GM12878 (cell line): ENCODE measurements around the gene VIPR1. TPM values are rescaled to one million over a fixed set of nuclear protein-coding genes. Genes with fewer than 3 reads are reported as not detected.

Experiments used
- ATAC-seq: fragments of 200-7000 bp; cut with Tn5 transposase; 3 replicates; pipeline ENCODE4 v1.9.1; 2020; ENCODE audit warnings: mild to moderate bottlenecking, moderate library complexity
- BruUV-seq: library from RNA; stranded (reverse); fragments of 400-500 nt; replicated peaks from 2 replicates; lab custom pipeline; 2021; lab: Mats Ljungman, UMichigan
- CTCF ChIA-PET: fragments of 300-600 bp; sonication (Branson Sonifier 250); formaldehyde crosslinking; extraction: SDS; loops from one replicate; lab custom pipeline; 2021; ENCODE audit warnings: inconsistent platforms; lab: Yijun Ruan, JAX
- POLR2A ChIA-PET: fragments of 350-600 bp; formaldehyde crosslinking; extraction: SDS; loops from one replicate; lab custom pipeline; 2021; ENCODE audit warnings: inconsistent platforms; lab: Charles Lee
- RAD21 ChIA-PET: fragments of 300-600 bp; sonication (Branson Sonifier 250); formaldehyde crosslinking; loops from one replicate; lab custom pipeline; 2023; ENCODE audit warnings: antibody characterized with exemption; ENCODE audit not compliant: unreplicated experiment; lab: Charles Lee
- SMC1A ChIA-PET: fragments of 300-600 bp; sonication (Branson Sonifier 250); formaldehyde crosslinking; loops from one replicate; lab custom pipeline; 2023; ENCODE audit not compliant: unreplicated experiment, uncharacterized antibody; lab: Charles Lee
- DNase-seq: peaks from one replicate; pipeline ENCODE4 v3.0.0-alpha.2; 2011; ENCODE audit warnings: low read depth, low spot score
- FAIRE-seq: peaks from 3 replicates; lab custom pipeline; 2011; peaks lifted over from hg19 to GRCh38; lab: Jason Lieb, UNC
- H2AFZ ChIP-seq: 2 replicates; pipeline ENCODE4 v1.6.0; 2011; ENCODE audit warnings: low read depth, low read length, control low read depth; ENCODE audit not compliant: control insufficient read depth
- H3K27ac ChIP-seq: 2 replicates; pipeline ENCODE4 v1.5.1; 2011; ENCODE audit warnings: control low read depth; ENCODE audit not compliant: control insufficient read depth, insufficient read depth
- H3K27me3 ChIP-seq, 2 experiments: replicated peaks in 1 of 2; 2 replicates each; pipeline versions ENCODE4 v1.6.0 to v1.6.1; 2011; ENCODE audit warnings: low read length in 1 of 2; ENCODE audit not compliant: control insufficient read depth in 2 of 2, insufficient read depth in 2 of 2
- H3K36me3 ChIP-seq, 2 experiments: 2 replicates each; pipeline ENCODE4 v1.5.1; 2011; ENCODE audit warnings: low read length in 1 of 2; ENCODE audit not compliant: control insufficient read depth in 2 of 2, insufficient read depth in 2 of 2
- H3K4me1 ChIP-seq: 2 replicates; pipeline ENCODE4 v1.6.1; 2011; ENCODE audit warnings: mild to moderate bottlenecking, low read length, moderate library complexity, mixed read lengths; ENCODE audit not compliant: control insufficient read depth, insufficient read depth
- H3K4me2 ChIP-seq: 2 replicates; pipeline ENCODE4 v1.6.0; 2011; ENCODE audit warnings: control low read depth; ENCODE audit not compliant: control insufficient read depth, insufficient read depth
- H3K4me3 ChIP-seq: fragments of 200-600 bp; sonication (generic); 2 replicates; pipeline ENCODE4 v1.5.1; 2016
- H3K79me2 ChIP-seq: 2 replicates; pipeline ENCODE4 v1.6.0; 2011; ENCODE audit warnings: low read length; ENCODE audit not compliant: control insufficient read depth, insufficient read depth
- H3K9ac ChIP-seq: 2 replicates; pipeline ENCODE4 v1.8.0; 2011; ENCODE audit warnings: low read length, control low read depth, mixed read lengths; ENCODE audit not compliant: control insufficient read depth, insufficient read depth
- H3K9me3 ChIP-seq: replicated peaks from 3 replicates; pipeline ENCODE4 v1.5.1; 2011; ENCODE audit warnings: mild to moderate bottlenecking, low read length; ENCODE audit not compliant: control insufficient read depth, insufficient read depth
- H4K20me1 ChIP-seq: 2 replicates; pipeline ENCODE4 v1.6.0; 2011; ENCODE audit not compliant: control insufficient read depth, insufficient read depth
- ATF7 ChIP-seq: fragments of 450-650 bp; IDR thresholded peaks from 2 replicates; pipeline ENCODE4 v1.6.1; 2016; ENCODE audit warnings: low read depth, mild to moderate bottlenecking
- CHD4 ChIP-seq: fragments of 200-600 bp; sonication (generic); IDR thresholded peaks from 2 replicates; pipeline ENCODE4 v1.6.1; 2016; ENCODE audit warnings: mild to moderate bottlenecking
- HCFC1 ChIP-seq: fragments of 150-350 bp; IDR thresholded peaks from 2 replicates; pipeline ENCODE4 v1.6.1; 2014; ENCODE audit warnings: low read length
- IRF4 ChIP-seq: IDR thresholded peaks from 2 replicates; pipeline ENCODE4 v1.6.1; 2011; ENCODE audit warnings: low read depth, low read length
- NFYB ChIP-seq: IDR thresholded peaks from 2 replicates; pipeline ENCODE4 v1.6.1; 2011; ENCODE audit warnings: low read depth, mild to moderate bottlenecking, low read length, improper control_type of control experiment, moderate library complexity; ENCODE audit not compliant: insufficient read depth
- RAD21 ChIP-seq: IDR thresholded peaks from 2 replicates; pipeline ENCODE4 v1.6.1; 2011; ENCODE audit warnings: mild to moderate bottlenecking, low read depth, low read length, moderate library complexity; ENCODE audit not compliant: insufficient read depth
- SIX5 ChIP-seq: IDR thresholded peaks from 2 replicates; pipeline ENCODE4 v1.6.1; 2011; ENCODE audit warnings: mild to moderate bottlenecking, low read depth, low read length, moderate library complexity; ENCODE audit not compliant: severe bottlenecking
- TCF12 ChIP-seq: IDR thresholded peaks from 2 replicates; pipeline ENCODE4 v1.6.1; 2011; ENCODE audit warnings: low read depth, mild to moderate bottlenecking, low read length
- ZZZ3 ChIP-seq: IDR thresholded peaks from 2 replicates; pipeline ENCODE4 v1.6.1; 2011; ENCODE audit warnings: low read depth; ENCODE audit not compliant: control insufficient read depth, insufficient read length
- WGBS: methylation state at CpG from one replicate; pipeline ENCODE4 v1.1.6; 2016; ENCODE audit warnings: low lambda C conversion rate; ENCODE audit not compliant: insufficient replicate concordance, insufficient coverage; ENCODE audit errors: missing lambda C conversion rate; 5-methylcytosine and 5-hydroxymethylcytosine counted together
- in situ Hi-C: fragments of 300-500 bp; cut with MboI; formaldehyde crosslinking; loops from 9 replicates; pipeline ENCODE4 v1.14.3; 2018; ENCODE audit warnings: mixed read lengths
- intact Hi-C: fragments of 100-400 bp; cut with micrococcal nuclease; formaldehyde crosslinking; loops from one replicate; pipeline ENCODE4 v1.14.2; 2022; ENCODE audit not compliant: unreplicated experiment
- polyA plus RNA-seq, 11 experiments: library from polyadenylated mRNA; depleted of rRNA in 4 of 11; unstranded in 6 of 11; stranded (reverse) in 5 of 11; fragments of >200 nt; fragmentation: Nextera tagmentation in 4 of 11; fragmentation: Illumina TruSeq in 1 of 11; extraction: Ambion mirVana in 4 of 11; extraction: Trizol in 1 of 11; gene quantifications; 1 replicate in 1 of 11; 2 replicates in 10 of 11; pipeline versions ENCODE4 v1.2.1 to v1.2.3, GENCODE V29; 2011 to 2016; ENCODE audit warnings: inconsistent platforms in 2 of 11, missing spikeins in 2 of 11, low read depth in 1 of 11
- total RNA-seq, 4 experiments: library from RNA; depleted of rRNA in 3 of 4; stranded (reverse); fragments of >200 nt in 3 of 4; fragmentation: Illumina TruSeq in 1 of 4; extraction: Trizol in 1 of 4; gene quantifications; 2 replicates each; pipeline versions ENCODE4 v1.2.1 to v1.2.3, GENCODE V29; 2013 to 2021
- TF ChIP-seq, protein P1 (sequence below): fragments of 450-650 bp; IDR thresholded peaks from 2 replicates; pipeline ENCODE4 v1.6.1; 2017; ENCODE audit warnings: mild to moderate bottlenecking, moderate library complexity
- TF ChIP-seq, protein P2 (sequence below): IDR thresholded peaks from 2 replicates; pipeline ENCODE4 v1.6.1; 2012; ENCODE audit warnings: low read depth, low read length, improper control_type of control experiment
- TF ChIP-seq, protein P3 (sequence below): fragments of 450-650 bp; IDR thresholded peaks from 2 replicates; pipeline ENCODE4 v1.6.1; 2017; ENCODE audit warnings: mild to moderate bottlenecking

Gene VIPR1
- total and polyA plus RNA-seq, 10 of the 15 experiments (the other 5 are each of a cell fraction or from before 2014, with no cell fraction given): 0.03 to 0.28 (median 0.12) TPM; not detected in 6

DNA sequence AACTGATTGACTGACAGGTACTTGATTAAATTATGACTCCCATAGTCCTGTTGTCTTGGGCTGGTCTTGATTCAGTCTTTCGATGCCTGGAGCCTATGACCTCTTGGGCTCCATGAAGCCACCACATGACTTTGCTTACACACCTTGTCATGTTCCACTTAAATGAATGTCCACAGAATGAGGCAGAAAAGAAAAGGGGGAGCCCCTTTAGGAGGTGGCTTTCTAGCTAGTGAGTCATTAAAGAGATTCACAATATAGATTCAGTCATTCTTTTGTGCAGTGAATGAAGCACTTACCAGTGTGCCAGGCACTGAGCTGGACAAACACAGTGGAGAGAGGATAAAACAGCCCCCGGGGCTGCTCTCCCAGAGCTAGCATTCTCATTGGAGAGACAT, 17.1 kb downstream of the VIPR1 start:
- in situ Hi-C loops: no loop called here
- no peak overlapping the region for H3K4me2 ChIP-seq
- ChIA-PET RAD21 (no interaction called here), CTCF (interaction anchor here (1.0 kb wide), 1 partner anchor 34 kb away, joined by 3 read pairs; no protein-coding TSS in a partner anchor)
- H3K27me3 ChIP-seq: no peaks in the 10 kb centered on the region
- ATAC-seq: no peak; the same call in 1 of the 3 replicates
- H3K27ac ChIP-seq: no peak overlapping the region
- TF ChIP-seq ZZZ3: no peak
- TF ChIP-seq, protein P1, sequence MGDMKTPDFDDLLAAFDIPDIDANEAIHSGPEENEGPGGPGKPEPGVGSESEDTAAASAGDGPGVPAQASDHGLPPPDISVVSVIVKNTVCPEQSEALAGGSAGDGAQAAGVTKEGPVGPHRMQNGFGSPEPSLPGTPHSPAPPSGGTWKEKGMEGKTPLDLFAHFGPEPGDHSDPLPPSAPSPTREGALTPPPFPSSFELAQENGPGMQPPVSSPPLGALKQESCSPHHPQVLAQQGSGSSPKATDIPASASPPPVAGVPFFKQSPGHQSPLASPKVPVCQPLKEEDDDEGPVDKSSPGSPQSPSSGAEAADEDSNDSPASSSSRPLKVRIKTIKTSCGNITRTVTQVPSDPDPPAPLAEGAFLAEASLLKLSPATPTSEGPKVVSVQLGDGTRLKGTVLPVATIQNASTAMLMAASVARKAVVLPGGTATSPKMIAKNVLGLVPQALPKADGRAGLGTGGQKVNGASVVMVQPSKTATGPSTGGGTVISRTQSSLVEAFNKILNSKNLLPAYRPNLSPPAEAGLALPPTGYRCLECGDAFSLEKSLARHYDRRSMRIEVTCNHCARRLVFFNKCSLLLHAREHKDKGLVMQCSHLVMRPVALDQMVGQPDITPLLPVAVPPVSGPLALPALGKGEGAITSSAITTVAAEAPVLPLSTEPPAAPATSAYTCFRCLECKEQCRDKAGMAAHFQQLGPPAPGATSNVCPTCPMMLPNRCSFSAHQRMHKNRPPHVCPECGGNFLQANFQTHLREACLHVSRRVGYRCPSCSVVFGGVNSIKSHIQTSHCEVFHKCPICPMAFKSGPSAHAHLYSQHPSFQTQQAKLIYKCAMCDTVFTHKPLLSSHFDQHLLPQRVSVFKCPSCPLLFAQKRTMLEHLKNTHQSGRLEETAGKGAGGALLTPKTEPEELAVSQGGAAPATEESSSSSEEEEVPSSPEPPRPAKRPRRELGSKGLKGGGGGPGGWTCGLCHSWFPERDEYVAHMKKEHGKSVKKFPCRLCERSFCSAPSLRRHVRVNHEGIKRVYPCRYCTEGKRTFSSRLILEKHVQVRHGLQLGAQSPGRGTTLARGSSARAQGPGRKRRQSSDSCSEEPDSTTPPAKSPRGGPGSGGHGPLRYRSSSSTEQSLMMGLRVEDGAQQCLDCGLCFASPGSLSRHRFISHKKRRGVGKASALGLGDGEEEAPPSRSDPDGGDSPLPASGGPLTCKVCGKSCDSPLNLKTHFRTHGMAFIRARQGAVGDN: no peak
- TF ChIP-seq NFYB: no peak
- TF ChIP-seq CHD4: no peak
- TF ChIP-seq SIX5: no peak
- TF ChIP-seq TCF12: no peak
- TF ChIP-seq, protein P2, sequence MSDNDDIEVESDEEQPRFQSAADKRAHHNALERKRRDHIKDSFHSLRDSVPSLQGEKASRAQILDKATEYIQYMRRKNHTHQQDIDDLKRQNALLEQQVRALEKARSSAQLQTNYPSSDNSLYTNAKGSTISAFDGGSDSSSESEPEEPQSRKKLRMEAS: no peak
- no peak for TF ChIP-seq RAD21
- TF ChIP-seq HCFC1: no peak
- TF ChIP-seq, protein P3, sequence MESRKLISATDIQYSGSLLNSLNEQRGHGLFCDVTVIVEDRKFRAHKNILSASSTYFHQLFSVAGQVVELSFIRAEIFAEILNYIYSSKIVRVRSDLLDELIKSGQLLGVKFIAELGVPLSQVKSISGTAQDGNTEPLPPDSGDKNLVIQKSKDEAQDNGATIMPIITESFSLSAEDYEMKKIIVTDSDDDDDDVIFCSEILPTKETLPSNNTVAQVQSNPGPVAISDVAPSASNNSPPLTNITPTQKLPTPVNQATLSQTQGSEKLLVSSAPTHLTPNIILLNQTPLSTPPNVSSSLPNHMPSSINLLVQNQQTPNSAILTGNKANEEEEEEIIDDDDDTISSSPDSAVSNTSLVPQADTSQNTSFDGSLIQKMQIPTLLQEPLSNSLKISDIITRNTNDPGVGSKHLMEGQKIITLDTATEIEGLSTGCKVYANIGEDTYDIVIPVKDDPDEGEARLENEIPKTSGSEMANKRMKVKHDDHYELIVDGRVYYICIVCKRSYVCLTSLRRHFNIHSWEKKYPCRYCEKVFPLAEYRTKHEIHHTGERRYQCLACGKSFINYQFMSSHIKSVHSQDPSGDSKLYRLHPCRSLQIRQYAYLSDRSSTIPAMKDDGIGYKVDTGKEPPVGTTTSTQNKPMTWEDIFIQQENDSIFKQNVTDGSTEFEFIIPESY: no peak
- TF ChIP-seq IRF4: no peak
- no peak for TF ChIP-seq ATF7
- TF ChIP-seq, all 136 proteins: peak for 0
- POLR2A ChIA-PET: no interaction called here
- Histone ChIP-seq H4K20me1 (no peaks in the 10 kb centered on the region), H3K9ac (no peak overlapping the region), H3K36me3 (no peaks in the 10 kb centered on the region), H3K79me2 (no peaks in the 10 kb centered on the region), H3K4me3 (no peak overlapping the region), H3K4me1 (no peaks in the 10 kb centered on the region), H2AFZ (no peak overlapping the region), H3K9me3 (no peaks in the 10 kb centered on the region)
- DNase-seq (no peak), FAIRE-seq (no peak)
- SMC1A ChIA-PET: no interaction called here
- intact Hi-C loops: no loop called here
- no TSS peak for BruUV-seq
- WGBS: 42% methylated on average over 2 of the region's 2 CpGs
